OCI-LY7 (cell line): Measurements from ENCODE around the gene URM1. TPM values are rescaled to one million over a fixed set of nuclear protein-coding genes. Genes with fewer than 3 reads are reported as not detected.

Experiments
- BruUV-seq: library from RNA; stranded (reverse); fragments of 400-500 nt; replicated peaks from 2 replicates; lab custom pipeline; 2021; lab: Mats Ljungman, UMichigan
- CTCF ChIA-PET: fragments of 300-600 bp; sonication (Branson Sonifier 250); formaldehyde crosslinking; loops from one replicate; lab custom pipeline; 2022; ENCODE audit warnings: antibody characterized with exemption; ENCODE audit not compliant: unreplicated experiment; lab: Charles Lee
- POLR2A ChIA-PET: fragments of 300-600 bp; sonication (Branson Sonifier 250); formaldehyde crosslinking; loops from one replicate; lab custom pipeline; 2022; ENCODE audit warnings: antibody characterized with exemption; lab: Charles Lee
- DNase-seq: peaks from one replicate; pipeline ENCODE4 v3.0.0-alpha.2; 2015; ENCODE audit warnings: low spot score
- H2AFZ ChIP-seq: fragments of 200-600 bp; sonication (generic), shearing (Covaris generic); 2 replicates; pipeline ENCODE4 v1.6.1; 2014; ENCODE audit warnings: mild to moderate bottlenecking, antibody characterized with exemption, low read length, moderate library complexity
- H3K27ac ChIP-seq: fragments of 200-600 bp; sonication (generic); 2 replicates; pipeline ENCODE4 v1.5.1; 2014; ENCODE audit warnings: mixed run types, low read depth, mild to moderate bottlenecking, moderate library complexity, low read length, inconsistent platforms; ENCODE audit not compliant: poor library complexity, severe bottlenecking
- H3K36me3 ChIP-seq: fragments of 200-600 bp; sonication (generic); 2 replicates; pipeline ENCODE4 v1.6.1; 2014; ENCODE audit warnings: mild to moderate bottlenecking, antibody characterized with exemption, low read length, moderate library complexity, mixed read lengths; ENCODE audit not compliant: insufficient read depth
- H3K4me1 ChIP-seq: fragments of 200-600 bp; sonication (generic); 2 replicates; pipeline ENCODE4 v1.5.1; 2014; ENCODE audit warnings: mild to moderate bottlenecking, low read length; ENCODE audit not compliant: insufficient read depth, poor library complexity, severe bottlenecking
- H3K4me2 ChIP-seq: fragments of 200-600 bp; sonication (generic); 2 replicates; pipeline ENCODE4 v1.6.1; 2014; ENCODE audit warnings: mild to moderate bottlenecking, low read length
- H3K4me3 ChIP-seq: fragments of 200-600 bp; sonication (generic); 2 replicates; pipeline ENCODE4 v1.5.1; 2014; ENCODE audit warnings: mild to moderate bottlenecking, low read depth, low read length; ENCODE audit not compliant: poor library complexity, severe bottlenecking
- H3K79me2 ChIP-seq: fragments of 200-600 bp; sonication (generic); 2 replicates; pipeline ENCODE4 v1.6.1; 2016; ENCODE audit warnings: low read depth, mild to moderate bottlenecking, low read length, moderate library complexity, mixed read lengths; ENCODE audit not compliant: insufficient read depth
- H3K9me2 ChIP-seq: fragments of 200-600 bp; sonication (generic); 2 replicates; pipeline ENCODE4 v1.6.1; 2016; ENCODE audit warnings: mild to moderate bottlenecking, low read length, mixed read lengths; ENCODE audit not compliant: insufficient read depth
- H3K9me3 ChIP-seq: fragments of 200-600 bp; sonication (generic); 2 replicates; pipeline ENCODE4 v1.6.1; 2014; ENCODE audit warnings: mild to moderate bottlenecking, mixed run types, low read length, mixed read lengths
- H4K20me1 ChIP-seq: fragments of 200-600 bp; sonication (generic); 2 replicates; pipeline ENCODE4 v1.6.1; 2014; ENCODE audit warnings: mild to moderate bottlenecking, antibody characterized with exemption, low read length, moderate library complexity, mixed read lengths; ENCODE audit not compliant: insufficient read depth
- EZH2phosphoT487 ChIP-seq: fragments of 200-600 bp; sonication (generic); IDR thresholded peaks from 2 replicates; pipeline ENCODE4 v1.6.1; 2018; ENCODE audit warnings: low read depth, borderline replicate concordance, mild to moderate bottlenecking, mixed run types, antibody characterized with exemption, low read length, moderate library complexity, mixed read lengths
- intact Hi-C: fragments of 100-400 bp; cut with micrococcal nuclease; formaldehyde crosslinking; loops from one replicate; pipeline ENCODE4 v1.10.0; 2022; ENCODE audit not compliant: unreplicated experiment
- total RNA-seq, 2 experiments: library from RNA; depleted of rRNA in 1 of 2; stranded (reverse); fragments of >200 nt in 1 of 2; shearing (Covaris generic) in 1 of 2; gene quantifications; 2 replicates each; pipeline ENCODE4 v1.2.3, GENCODE V29; 2014 to 2022
- TF ChIP-seq, protein P1 (sequence below): fragments of 200-600 bp; sonication (generic); conservative IDR thresholded peaks from 2 replicates; pipeline ENCODE4 v1.5.1; 2014; ENCODE audit warnings: mild to moderate bottlenecking, antibody characterized with exemption, low read length, moderate library complexity, mixed read lengths

The URM1 gene
- total RNA-seq, 2 experiments from 2014 or later = 58.5 to 60.8 TPM

DNA sequence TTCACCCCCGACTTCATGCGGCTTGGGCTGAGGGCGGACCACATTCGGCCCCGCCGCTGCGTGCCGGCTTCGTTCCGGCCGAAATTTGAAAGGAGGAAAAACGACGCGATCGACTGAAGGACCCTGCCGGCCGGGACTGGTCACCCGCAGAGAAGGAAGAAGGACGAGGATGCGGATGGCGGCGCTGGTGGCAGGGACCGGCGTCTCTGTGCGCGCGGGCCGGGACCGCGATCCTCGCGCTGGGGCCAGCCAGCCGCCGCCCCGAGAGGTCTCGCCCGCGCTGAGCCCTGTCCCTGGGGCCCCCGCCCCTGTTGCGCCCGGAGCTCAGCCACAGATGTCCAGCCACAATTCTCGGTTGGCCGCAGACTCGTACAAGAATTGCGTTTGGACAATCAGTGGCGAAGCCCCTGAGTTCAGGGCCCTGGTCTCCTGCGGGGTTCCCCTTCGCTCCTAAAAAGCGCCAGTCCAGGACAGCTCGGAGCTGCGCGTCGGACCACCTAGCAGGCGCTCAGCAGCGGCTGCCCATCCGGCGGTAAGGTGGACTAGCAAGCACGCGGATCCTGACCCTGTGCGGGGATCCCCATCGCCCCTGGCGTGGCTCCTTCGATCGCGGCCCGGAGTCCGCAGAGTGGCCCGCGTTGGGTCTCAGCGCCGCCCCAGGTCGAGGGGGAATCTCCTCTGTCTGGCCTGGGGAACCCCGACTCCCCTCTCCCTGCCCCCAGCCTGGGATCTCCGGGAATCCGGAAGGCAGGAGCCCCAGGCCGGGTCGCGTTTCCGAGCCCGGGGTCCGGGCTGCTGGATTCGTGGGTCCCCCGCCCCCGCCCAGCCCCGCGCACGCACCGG is 21.3 kb downstream of the URM1 start:
- Histone ChIP-seq H3K9me2 (no peaks in the 10 kb centered on the region), H3K4me1 (no peaks in the 10 kb centered on the region), H3K4me2 (no peak overlapping the region), H4K20me1 (no peaks in the 10 kb centered on the region), H3K4me3 (no peak overlapping the region), H3K79me2 (no peaks in the 10 kb centered on the region), H3K9me3 (no peaks in the 10 kb centered on the region), H3K27ac (no peak overlapping the region), H3K36me3 (peaks cover 44% of the 10 kb centered on the region; the same call in 1 of the 2 replicates), H2AFZ (no peak overlapping the region)
- no peak for TF ChIP-seq EZH2phosphoT487
- TF ChIP-seq, protein P1, sequence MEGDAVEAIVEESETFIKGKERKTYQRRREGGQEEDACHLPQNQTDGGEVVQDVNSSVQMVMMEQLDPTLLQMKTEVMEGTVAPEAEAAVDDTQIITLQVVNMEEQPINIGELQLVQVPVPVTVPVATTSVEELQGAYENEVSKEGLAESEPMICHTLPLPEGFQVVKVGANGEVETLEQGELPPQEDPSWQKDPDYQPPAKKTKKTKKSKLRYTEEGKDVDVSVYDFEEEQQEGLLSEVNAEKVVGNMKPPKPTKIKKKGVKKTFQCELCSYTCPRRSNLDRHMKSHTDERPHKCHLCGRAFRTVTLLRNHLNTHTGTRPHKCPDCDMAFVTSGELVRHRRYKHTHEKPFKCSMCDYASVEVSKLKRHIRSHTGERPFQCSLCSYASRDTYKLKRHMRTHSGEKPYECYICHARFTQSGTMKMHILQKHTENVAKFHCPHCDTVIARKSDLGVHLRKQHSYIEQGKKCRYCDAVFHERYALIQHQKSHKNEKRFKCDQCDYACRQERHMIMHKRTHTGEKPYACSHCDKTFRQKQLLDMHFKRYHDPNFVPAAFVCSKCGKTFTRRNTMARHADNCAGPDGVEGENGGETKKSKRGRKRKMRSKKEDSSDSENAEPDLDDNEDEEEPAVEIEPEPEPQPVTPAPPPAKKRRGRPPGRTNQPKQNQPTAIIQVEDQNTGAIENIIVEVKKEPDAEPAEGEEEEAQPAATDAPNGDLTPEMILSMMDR = no peak
- DNase-seq = no peak
- BruUV-seq = no TSS peak
- intact Hi-C loops = no loop called here
- CTCF ChIA-PET = no interaction called here
- POLR2A ChIA-PET = no interaction called here

GRCh38 chr9:128393145-128393775 is 22.1 kb downstream of the URM1 start:
- no peak overlapping the region for H3K4me2 ChIP-seq
- no peak overlapping the region for H3K27ac ChIP-seq
- POLR2A ChIA-PET = no interaction called here
- H3K4me1 ChIP-seq = no peaks in the 10 kb centered on the region
- no TSS peak for BruUV-seq
- H3K9me2 ChIP-seq = no peaks in the 10 kb centered on the region
- no peaks in the 10 kb centered on the region for H4K20me1 ChIP-seq
- peaks cover 37% of the 10 kb centered on the region; the same call in 1 of the 2 replicates for H3K36me3 ChIP-seq
- H2AFZ ChIP-seq = no peak overlapping the region
- H3K79me2 ChIP-seq = no peaks in the 10 kb centered on the region
- no peak for TF ChIP-seq EZH2phosphoT487
- TF ChIP-seq, protein P1 = no peak
- H3K4me3 ChIP-seq = no peak overlapping the region
- intact Hi-C loops = no loop called here
- no peaks in the 10 kb centered on the region for H3K9me3 ChIP-seq
- CTCF ChIA-PET = no interaction called here
- no peak for DNase-seq
